Cerebellar nuclear complex (tissue), 1 donor: ENCODE measurements around the gene MC5R.

Experiments
- DNase-seq, 2 experiments: peaks; one replicate each; lab custom pipeline; 2025; lab: John Stamatoyannopoulos, UW

MC5R gene

DNA sequence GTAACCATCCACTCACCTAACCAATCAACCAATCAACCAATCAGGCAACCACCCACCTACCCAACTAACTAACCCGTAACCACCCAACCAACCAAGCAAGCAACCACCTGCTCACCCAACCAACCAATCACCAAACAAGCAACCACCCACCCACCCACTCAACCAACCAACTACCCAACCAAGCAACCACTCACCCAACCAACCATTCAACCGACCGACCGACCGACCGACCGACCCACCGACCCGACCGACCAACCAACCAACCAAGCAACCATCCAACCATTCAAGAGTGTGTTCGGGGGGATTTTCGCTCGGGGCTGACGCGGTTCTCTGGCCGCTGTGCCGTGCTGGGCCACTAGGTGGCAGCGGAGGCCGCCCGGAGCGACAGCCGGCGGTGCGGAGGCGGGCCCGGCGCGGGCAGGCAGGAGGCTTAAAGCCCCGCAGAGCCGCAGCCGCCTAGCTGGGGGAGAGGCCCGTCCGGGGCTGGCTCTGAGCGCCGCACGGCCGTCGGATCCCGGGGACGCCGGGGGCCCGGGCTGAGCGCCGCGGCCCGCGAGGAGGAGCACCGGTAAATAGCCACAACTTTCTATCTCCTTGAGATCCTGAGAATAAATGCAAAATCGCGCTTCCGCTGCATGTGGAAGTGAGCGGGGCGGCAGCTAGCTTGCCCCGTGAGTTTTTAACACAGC is at the start of gene MC5R:
MC5R (plus strand) TSS at position 443 of the 689 bp plus-strand sequence. CDS start 1,617 bp downstream, outside the sequence.
- no peak for DNase-seq

DNA sequence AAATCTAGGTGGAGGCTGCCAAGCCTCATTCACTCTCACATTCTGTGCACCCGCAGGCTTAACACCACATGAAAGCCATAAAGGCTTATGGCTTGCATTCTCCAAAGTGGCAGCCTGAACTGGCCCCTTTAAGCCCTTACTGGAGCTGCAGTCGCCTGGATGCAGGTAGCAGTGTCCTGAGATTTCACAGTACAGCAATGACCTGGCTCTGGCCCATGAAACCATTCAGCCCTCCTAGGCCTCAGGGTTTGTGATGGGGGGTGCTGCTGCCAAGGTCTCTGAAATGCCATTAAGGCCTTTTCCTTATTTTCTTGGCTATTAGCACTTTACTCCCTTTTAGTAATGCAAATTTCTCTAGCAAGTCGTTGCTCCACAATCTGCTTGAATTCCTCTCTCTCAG is 48.9 kb upstream of the MC5R start:
- DNase-seq = no peak

GRCh38 chr18:13791181-13791580 is 32.8 kb upstream of the MC5R start:
- no peak for DNase-seq

DNA sequence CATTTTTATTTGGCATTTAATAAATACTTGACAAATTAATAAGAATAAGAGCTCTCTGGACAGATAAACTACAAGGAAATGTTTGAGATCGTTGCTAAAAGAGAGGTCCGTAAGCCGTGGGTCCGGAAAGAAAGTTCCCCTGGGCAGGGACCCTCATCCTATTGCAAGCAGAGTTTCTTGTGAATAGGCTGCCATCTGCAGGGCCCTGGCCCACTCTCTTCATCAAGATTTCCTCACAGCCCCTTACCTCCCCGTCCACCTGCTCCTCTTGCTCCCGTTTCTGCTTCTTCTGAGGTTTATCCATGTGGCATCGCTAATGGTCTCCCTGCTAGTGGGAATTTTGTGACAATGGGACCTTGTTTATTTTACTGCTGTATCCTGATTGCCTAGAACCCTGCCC is 30.1 kb upstream of the MC5R start:
- no peak for DNase-seq

DNA sequence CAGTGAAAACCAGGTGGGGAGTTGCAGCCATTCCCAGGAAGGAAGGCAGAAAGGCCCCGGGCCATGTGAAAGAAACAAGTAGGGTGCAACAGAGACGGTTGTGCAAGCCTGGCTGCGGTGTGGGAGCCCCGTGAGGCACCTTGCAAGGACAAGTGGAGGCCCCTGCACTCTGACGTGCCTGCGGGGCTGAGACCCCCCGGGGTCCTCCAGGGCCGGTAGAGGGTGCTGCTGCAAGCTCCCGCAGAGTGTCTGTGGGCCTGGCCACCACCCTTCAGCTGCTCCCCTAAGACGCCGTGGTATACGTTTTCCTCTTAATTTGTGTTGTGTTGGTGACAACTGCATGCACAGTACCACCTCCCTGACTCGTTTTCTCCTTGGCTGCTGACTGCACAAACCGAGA is 27.4 kb upstream of the MC5R start:
- no peak for DNase-seq

GRCh38 chr18:13797157-13797611 is 26.8 kb upstream of the MC5R start:
- no peak for DNase-seq

DNA sequence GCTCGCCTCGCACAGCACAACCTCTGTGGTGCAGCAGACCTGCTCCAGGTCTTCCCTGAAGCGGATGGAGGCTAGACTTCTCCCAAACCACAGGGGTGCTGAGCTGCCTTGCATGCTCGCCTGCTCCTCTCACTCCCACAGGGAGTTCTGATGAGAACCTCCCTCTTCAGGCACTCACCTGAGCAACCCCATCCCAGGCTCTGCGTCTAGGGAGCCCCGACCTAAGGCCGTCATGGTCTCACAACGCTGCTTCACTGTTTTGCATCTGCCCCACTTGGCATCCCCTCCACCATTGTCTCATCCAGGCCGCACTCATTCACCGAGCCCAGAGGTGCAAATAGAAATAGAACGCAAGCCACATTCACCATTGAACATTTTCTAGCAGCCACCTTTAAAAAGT is 24.6 kb upstream of the MC5R start:
- no peak for DNase-seq

DNA sequence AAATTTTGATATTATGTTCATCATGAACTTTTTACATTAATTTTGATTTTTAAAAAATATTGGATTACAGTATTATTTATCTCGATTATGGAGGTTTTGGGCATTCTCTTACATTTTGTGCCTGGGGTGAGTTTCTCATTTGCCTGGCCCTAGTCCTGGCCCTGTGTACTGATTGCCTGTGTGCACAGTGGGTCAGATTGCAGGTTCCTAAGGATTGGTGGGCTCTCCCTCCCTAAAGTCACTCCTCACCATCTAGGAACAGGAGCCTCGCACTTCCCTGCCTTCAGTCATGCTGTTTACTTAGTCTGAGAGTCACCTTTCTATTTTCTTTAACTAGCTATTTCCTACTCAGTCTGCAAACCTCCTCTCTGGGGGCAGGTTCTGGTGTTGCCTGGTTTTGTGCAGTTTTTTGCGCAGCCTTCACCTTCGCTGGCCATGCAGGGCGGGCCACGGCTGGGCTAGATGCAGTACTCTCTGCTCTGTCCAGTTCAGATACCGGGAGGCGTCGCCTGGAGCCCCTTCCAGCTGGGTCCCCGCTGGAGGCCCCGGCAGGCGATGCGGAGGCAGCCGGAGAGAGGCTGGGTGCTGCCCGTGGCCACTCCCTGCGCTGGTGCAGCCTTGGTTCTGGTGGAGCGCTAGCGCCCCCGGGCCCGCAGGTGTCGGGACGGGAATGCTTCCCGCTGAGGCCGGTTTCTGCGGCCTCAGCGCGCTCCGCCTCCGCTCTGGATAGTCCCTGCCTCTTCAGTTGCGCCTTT is 23.3 kb upstream of the MC5R start:
- DNase-seq = peak in 1 of 2 experiments; percentile 5

DNA sequence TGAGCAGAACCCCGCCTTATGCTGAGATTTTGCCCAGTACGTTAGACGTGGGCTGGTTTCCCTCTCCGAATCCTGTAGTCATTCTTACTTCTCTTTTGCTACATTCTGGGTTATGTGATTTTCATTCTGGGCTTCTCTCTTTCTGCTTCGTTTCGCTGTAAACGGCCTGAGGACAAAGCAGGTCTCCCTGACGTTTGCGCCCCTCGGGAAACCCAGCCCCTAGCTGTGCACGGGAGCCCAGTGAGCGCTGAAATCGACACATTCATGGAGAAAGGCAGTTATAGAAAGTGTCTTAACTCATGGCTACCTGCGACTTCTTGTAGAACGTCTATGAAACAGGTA is 22.7 kb upstream of the MC5R start:
- DNase-seq = no peak

- DNase-seq = no peak
Measured at GRCh38 chr18:13804305-13804704, 19.6 kb upstream of the MC5R start.

GRCh38 chr18:13808294-13809042 is 15.5 kb upstream of the MC5R start:
- DNase-seq = no peak

DNA sequence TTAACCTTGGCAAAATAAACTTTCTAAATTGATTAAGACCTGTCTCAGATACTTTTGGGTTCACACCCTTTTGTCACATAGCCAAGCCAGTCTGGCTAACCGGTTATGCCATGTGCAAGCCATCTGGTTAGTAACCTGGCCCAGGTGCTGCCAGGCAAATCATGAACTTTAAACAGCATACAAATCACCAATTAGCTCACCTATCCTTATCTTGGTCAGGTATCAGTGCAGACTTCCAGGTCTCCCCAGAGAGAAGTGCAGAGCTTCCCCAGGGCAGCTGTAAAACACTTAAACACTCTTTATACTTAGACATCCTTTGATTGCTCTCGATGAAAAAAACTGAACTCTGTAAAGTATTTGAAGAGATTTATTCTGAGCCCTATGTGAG is 14.9 kb upstream of the MC5R start:
- DNase-seq = no peak

DNA sequence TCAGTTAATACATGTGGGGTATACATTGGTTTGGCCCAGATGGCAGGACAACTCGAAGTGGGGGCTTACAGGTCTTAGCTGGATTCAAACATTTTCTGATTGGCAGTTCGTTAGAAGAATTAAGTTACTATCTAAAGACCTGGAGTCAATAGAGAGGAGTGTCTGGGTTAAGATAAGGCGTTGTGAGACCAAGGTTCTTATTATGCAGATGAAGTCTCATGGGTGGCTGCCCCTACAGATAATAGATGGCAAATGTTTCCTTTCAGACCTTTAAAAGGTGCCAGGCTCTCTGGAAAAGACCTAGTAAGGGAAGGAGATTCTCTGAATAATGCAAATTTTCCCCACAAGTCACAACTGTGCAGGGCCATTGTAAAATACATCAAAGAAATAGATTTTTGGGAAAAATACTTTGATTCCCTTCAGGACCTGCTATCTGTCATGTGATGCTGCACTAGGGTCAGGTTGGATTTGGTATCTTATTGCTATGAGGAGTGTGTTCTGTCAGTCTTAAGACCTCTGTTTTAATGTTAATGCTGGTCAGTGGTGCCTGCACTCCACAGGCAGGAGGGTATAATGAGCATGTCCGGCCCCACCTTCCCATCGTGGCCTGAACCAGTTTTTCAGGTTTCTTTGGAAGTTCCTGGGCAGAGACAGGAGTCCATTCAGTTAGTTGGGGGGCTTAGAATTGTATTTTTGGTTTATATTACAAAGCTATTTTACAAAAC is 14.3 kb upstream of the MC5R start:
- no peak for DNase-seq

GRCh38 chr18:13810950-13811485 is 12.9 kb upstream of the MC5R start:
- no peak for DNase-seq

- DNase-seq = no peak
Measured at GRCh38 chr18:13811993-13812392, 12.0 kb upstream of the MC5R start.

GRCh38 chr18:13813271-13813849 is 10.6 kb upstream of the MC5R start:
- DNase-seq = peak in 1 of 2 experiments; percentile 23

GRCh38 chr18:13826209-13826608 is 2.3 kb downstream of the MC5R start:
- DNase-seq = no peak

DNA sequence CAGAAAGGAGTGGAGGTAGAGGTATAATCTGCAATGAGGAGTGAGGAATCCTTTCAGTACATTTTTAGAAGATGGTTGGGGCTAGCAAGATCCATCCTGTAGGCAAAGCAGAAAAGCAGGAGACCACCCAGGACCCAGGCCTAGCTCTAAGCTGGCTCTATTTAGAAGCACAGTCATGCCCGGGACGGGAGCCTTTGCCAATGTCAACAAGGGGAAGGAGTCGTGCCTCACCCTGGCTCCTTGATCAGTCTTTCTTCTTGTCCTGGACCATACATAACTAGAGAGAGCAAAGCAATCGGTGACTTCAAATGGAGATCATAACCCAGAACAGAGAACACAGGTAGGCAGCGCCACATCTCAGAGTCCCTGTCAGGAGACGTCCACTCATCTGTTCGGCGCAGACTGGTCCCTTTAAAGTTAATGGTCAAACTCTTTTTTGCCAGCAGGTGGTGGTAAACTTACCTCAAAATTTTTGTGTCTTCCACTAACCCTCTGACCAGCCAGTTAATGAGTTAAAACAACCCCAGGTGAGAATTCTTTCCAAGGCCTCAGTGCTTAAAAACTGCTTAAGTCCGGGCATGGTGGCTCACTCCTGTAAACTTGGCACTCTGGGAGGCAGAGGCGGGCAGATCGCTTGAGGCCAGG is 8.0 kb downstream of the MC5R start:
- DNase-seq = no peak

DNA sequence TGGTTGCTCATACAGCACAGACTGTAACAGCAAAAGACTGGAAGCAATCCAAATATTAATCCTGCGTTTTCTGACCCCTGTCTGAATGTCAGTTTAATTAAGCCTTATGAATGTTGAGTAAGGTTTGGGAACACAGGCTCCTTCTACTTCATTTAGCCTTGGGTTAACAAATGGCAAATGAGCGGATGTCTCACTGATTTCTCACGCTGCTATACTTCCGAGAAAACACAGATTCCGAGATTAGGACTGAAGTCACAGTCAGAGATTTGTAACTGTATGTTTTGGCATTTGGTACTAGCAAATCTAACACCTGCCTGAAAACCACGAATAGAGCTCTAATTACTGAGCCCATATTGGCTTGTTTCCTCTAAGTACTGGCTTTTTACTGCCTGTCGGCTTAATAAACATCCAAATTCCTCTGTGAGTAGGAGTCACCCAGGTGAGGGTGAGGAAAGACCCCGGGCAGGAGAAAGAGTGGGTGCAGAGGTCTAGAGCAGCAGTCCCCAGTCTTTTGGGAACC is 10.6 kb downstream of the MC5R start:
- no peak for DNase-seq

DNA sequence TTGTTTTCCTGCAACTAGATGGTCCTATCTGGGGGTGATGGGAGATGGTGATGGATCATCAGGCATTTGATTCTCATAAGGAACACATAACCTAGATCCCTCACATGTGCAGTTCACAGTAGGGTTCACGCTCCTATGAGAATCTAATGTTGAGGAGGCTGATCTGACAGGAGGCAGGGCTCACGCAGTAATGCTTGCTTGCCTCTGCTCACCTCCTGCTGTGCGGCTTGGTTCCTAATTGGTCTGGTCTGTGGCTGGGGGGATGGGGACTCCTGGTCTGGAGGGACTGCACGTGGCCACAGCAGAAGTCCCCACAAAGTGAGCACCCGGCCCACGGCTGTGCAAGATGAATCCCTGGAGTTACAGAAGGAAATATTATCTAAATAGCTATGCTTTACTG is 11.3 kb downstream of the MC5R start:
- no peak for DNase-seq

DNA sequence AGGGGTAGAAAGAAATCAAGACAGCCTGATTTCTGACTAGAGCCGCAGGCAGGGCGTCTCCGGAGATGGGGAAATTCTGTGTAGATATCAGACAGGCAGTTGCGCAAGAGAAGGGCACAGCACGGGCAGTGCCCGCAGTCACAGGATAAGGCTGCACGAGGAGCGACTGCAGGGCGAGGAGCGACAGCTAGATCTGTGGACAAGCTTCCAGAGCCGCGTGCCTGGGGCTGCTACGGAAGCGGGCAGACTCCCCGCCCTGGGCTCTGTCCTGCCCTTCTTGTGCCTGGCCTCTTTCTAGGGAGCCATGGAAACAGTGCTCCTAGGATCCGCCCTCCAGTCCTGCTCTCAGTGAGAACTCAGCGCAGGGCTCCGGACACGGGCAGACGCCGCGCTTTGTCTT is 12.6 kb downstream of the MC5R start:
- DNase-seq = no peak
